HG02759 (cell line): ENCODE results near the gene LRRC45.

Source experiments
- ATAC-seq: cut with Tn5 transposase; IDR thresholded peaks from one replicate; pipeline ENCODE4 v1.9.1; 2021; ENCODE audit warnings: mild to moderate bottlenecking, moderate library complexity; ENCODE audit not compliant: unreplicated experiment

Gene LRRC45

GRCh38 chr17:82018989-82019689 lies 4.0 kb upstream of the LRRC45 start:
- ATAC-seq = no peak

- no peak for ATAC-seq
Observed at GRCh38 chr17:82019690-82020571, 3.2 kb upstream of the LRRC45 start.

GRCh38 chr17:82020572-82021106 lies 2.5 kb upstream of the LRRC45 start:
- no peak for ATAC-seq

GRCh38 chr17:82021107-82021899 lies 1.8 kb upstream of the LRRC45 start:
- ATAC-seq = no peak

GRCh38 chr17:82021900-82022309 lies 1.2 kb upstream of the LRRC45 start:
- no peak for ATAC-seq

GRCh38 chr17:82022310-82022980 lies 660 bp upstream of the LRRC45 start, which contains the start of gene CENPX:
TSS of gene CENPX (minus strand) at chr17:82022878. CDS start at chr17:82022861, 17 bp downstream.
- peak; percentile 20 for ATAC-seq

GRCh38 chr17:82023447-82024241 lies 539 bp downstream of the LRRC45 start:
- peak; percentile 13 for ATAC-seq

GRCh38 chr17:82024859-82025258 lies 1.8 kb downstream of the LRRC45 start:
- no peak for ATAC-seq

- no peak for ATAC-seq
Observed at GRCh38 chr17:82025401-82026107, 2.4 kb downstream of the LRRC45 start.

- ATAC-seq = no peak
Observed at GRCh38 chr17:82028246-82028645, 5.1 kb downstream of the LRRC45 start.

- ATAC-seq = no peak
Observed at GRCh38 chr17:82028966-82029365, 5.9 kb downstream of the LRRC45 start.

- ATAC-seq = no peak
Observed at GRCh38 chr17:82029391-82029790, 6.3 kb downstream of the LRRC45 start.

GRCh38 chr17:82029990-82030469 lies 6.9 kb downstream of the LRRC45 start:
- ATAC-seq = no peak

- ATAC-seq = peak; percentile 52
Observed at GRCh38 chr17:82030470-82031302, 7.6 kb downstream of the LRRC45 start.

GRCh38 chr17:82031303-82031884 lies 8.3 kb downstream of the LRRC45 start, which contains the start of gene RAC3:
TSS of gene RAC3 (plus strand) at chr17:82031678. CDS start at chr17:82031762, 84 bp downstream.
- ATAC-seq = peak; percentile 26

GRCh38 chr17:82031885-82032627 lies 9.0 kb downstream of the LRRC45 start:
- ATAC-seq = no peak
